Raji (cell line): ENCODE results near the gene TMEM33.

Experiments used
- POLR2A ChIP-seq: IDR thresholded peaks from 2 replicates; pipeline ENCODE4 v1.6.1; 2011; ENCODE audit warnings: low read depth, low read length, control low read depth; ENCODE audit not compliant: insufficient read depth

The TMEM33 gene

DNA sequence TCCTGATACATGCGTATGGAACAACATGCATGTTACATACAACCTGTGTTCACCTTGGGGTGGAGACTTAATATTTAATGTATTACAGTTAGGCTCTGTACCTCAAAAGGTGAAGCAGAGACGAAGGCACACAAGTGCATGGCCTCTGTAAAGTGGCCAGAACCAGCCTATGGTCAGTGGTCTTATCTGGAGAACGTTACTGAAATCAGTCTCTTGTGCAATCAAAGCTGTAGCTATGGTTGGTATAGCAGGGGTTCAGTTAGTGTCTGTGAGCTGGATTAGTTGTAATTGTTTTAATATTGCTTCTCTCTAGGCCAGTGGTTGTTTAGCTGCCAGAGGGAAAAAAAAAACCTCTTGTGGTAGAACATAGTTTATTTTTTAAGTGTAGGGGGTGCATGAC, 2.2 kb upstream of the TMEM33 start:
- no peak for TF ChIP-seq POLR2A

DNA sequence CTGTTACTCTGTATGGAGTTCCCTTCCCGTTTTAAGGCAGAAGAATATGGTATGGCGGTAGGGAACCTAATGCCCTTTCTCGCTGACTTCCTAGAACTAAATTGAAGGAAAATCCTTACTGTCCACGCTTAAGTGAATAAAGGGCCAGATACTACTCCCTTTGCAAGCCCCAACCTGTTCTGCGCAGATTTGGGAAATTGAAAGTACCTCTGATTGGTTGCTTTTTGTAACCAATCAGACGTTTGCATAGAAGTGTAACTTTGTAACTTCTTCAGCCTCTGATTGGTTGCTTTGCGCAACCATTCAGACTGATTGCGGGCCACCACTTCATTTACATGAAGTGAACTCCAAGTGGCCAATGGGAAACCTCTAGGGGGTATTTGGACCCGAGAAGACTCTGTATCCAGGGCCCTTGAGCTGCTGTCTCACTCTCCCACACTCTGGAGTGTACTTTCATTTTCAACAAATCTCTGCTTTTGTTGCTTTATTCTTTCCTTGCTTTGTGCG, 1.2 kb upstream of the TMEM33 start:
- TF ChIP-seq POLR2A: no peak

DNA sequence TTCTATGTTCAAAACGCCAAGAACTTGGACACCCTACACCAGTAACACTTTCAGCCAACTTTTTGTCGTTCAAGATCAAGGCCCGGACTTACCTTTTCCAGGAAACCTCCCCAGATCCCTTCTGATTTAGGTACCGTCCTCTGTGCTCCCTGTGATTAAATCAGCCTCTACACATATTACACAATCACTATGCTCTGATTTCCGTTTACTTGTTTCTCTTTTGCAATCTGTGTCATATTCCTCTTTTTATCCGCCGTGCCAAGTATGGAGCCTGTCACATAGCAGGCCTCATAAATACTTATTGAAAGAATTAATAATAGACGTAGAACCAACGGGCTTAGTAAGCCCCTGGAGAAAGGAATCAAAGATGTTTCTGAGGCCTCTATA, 722 bp upstream of the TMEM33 start:
- no peak for TF ChIP-seq POLR2A

DNA sequence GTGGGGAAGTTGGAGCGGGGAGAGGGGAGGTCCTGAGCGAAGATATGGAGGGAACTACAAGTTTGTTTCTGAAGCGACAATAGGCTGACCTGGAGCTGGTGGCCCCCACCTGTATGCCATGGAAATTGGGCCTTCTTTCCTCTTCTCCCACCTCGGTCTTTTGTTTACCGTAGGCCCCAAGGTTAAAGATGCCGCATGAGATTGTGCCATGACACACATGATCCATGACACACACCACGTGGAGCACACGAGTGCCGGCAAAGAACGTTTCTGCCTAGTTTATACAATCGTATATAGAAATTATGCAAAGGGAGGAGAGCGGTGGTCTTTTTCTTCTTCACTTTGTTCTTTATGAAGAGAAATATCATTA, 408 bp downstream of the TMEM33 start:
- TF ChIP-seq POLR2A: no peak

DNA sequence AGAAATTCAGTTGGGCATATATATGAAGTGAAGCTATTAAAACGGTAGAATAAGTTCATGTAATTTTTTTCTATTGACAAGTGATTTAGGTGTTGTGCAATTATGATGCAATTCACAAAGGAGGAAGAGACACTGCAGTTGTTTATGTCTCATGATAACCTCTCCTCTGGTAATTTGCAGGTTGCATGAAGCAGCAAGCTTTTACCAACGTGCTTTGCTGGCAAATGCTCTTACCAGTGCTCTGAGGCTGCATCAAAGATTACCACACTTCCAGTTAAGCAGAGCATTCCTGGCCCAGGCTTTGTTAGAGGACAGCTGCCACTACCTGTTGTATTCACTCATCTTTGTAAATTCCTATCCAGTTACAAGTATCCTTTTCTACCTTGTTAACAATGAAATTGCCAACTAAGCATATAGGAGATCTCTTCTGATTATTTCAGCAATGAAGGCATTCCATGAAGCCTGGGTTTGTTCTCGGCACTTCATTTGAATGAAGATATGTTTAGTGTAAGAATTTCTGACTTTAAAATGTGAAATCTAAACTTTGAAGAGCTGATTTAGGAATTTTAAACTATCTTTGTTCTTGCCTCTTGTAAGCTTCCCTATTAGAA, 3.9 kb downstream of the TMEM33 start:
- TF ChIP-seq POLR2A: no peak

DNA sequence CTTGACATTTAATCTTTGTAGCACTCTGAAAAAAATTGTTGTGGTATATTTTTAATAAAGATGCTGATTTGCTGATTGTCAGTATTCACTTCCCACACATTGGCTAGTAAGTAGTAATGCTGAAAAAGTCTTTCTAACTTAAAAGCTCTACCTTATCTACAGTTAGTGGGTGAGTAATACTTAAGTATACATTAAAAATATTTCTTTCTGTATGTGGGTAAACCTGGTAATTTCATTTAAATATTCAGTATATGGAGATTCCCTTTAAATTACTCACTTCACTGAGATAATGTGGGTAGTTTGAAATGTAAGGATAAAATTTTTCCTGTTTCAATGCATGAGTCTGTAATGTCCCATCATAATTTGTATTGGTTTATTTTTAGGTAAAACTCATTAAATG, 5.6 kb downstream of the TMEM33 start:
- TF ChIP-seq POLR2A: no peak

DNA sequence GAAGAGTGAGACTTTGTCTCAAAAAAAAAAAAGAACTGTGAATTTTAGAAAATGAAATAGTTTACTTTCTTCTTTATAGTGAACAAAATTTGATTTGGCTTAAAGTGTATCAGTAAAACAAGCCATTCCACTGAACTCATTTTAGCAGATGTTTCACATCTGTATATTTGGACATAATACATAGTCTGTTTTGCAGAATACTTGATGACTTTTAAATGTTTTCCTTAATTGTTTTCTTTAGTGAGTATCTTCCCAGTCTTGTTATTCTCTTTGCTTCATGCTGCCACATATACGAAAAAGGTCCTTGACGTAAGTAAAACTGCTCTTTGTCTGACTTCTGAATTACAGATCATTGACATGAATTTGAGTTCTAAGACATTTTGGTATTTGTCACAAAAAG, 8.3 kb downstream of the TMEM33 start:
- no peak for TF ChIP-seq POLR2A

DNA sequence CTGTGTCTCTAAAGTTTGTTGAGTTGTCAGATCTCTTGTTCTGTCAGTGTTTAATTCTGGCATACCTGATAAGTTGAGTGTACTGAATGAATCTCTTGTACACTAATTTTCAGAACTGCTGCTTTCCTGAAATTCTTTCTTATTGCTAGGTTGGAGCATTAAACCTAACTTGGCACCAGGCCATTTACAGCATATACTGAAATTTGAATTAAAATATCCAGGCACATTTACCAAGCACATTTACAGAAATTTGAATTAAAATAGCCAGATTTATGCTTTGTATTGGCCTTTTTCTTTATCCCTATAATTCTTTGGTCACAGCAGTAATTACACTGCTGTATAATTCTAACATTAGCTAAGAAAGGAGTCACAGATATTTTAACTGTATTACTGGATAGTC, 8.9 kb downstream of the TMEM33 start:
- no peak for TF ChIP-seq POLR2A

DNA sequence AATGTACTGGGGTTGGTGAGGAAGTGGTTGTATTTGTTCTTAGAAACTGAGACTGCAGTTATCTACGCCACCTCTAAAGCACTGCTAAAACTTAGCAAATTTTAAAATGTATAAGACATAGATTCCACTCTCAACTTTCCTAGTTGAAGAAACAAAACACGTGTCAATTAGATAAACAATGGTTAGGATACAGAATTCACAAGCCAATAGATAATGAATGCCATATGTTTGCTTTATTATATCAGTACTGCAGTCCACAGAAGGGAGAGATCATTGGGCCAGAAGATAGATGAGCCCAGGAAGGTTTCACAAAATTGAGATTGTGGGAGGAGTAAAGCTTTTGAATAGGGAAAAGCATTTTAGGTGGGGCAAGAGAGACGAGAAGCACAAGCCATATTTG, 14.3 kb downstream of the TMEM33 start:
- TF ChIP-seq POLR2A: no peak

DNA sequence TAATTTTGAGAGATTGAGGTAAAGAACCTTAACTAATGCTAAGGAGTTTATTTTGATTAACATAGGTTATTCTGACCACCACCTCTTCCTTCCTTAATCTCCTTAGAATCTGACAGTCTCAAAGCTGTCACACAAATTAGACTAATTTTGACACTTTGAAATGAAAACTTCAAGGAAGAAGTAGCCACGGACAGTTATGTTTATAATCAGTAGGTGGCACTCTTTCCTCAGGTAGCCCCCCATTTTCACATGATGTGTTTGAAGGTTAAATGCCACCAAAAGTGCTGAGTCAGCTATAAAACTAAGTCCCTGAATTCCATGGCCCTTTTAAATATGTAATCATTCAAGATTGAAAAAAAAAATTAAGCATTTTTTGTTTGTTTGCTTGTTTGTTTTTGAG, 22.4 kb downstream of the TMEM33 start:
- no peak for TF ChIP-seq POLR2A

DNA sequence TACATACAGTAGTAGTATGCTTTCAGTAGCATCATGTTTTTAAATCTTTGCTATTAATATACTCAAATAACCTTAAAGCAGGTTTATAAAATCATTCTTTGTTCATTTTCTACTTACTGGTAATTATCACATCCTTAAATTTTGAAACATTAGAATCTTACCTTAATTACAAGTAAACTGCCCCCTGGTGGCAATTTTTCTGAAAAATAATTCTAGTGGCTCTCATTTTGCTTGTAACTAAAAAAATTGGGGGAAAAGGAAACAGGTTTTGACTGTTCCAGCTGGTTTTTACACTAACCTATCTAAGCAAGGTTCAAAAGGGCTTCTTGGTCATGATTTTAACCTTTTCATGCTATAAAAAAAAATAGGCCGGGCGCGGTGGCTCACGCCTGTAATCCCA, 27.9 kb downstream of the TMEM33 start:
- TF ChIP-seq POLR2A: no peak

DNA sequence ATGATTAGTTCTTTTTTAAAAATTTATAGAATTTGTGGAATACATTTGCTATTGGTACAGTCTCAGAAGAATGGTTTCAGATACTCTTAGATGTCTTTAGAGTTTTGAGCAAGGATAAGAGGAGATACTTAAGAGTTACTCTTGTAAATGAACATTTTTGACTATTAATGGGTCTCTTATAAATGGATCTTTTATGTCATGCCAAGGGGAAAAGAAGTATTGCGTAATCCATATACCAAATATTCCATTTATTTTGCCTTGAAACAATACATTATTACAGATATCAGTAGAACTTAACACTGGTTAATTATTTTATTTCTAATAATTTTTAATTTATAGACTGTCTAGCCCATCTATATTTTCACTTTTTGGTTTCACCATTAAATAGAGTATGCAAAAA, 29.2 kb downstream of the TMEM33 start:
- no peak for TF ChIP-seq POLR2A

DNA sequence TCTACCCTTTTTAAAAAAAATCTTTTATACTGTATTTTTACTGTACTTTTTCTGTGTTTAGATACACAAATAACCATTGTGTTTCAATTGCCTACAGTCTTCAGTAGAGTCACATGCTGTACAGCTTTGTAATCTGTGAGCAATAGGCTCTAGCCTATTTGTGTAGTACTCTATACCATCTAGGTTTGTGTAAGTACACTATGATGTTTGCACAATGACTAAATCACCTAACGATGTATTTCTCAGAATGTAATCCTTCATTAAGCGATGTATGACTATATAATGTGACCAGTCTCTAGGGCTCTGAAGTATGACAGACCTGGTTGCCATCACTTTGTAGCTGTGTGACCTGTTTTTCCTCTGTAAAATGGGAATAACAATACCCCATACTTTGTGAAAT, 32.2 kb downstream of the TMEM33 start:
- TF ChIP-seq POLR2A: no peak

DNA sequence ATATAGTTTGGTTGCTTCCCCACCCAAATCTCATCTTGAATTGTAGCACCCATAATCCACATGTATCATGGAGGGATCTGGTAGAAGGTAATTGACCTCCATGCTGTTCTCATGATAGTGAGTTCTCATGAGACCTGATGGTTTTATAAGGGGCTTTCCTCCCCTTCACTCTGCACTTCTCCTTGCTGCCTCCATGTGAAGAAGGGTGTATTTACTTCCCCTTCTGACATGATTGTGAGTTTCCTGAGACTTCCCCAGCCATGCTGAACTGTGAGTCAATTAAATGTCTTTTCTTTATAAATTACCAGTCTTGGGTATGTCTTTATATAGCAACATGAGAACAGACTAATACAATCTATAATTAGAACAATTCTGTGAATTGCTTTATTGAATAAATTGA, 34.4 kb downstream of the TMEM33 start:
- no peak for TF ChIP-seq POLR2A

DNA sequence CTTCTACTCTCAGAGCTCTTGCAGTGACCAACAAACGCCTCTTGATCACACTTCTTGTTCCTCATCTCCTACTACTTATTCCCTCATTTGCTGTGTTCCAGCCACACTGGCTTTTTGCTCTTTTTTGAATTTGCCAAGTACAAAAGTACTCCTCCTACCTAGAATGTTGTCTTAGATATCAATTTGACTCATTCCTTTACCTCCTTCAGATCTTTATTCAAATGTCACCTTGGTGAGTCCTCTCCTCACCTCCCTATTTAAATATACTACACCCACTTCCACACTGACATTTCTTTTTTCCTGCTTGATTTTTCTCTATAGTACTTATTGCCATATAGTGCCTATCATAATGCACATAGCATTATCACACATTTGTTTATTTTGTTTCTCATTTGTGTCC, 40.1 kb downstream of the TMEM33 start:
- TF ChIP-seq POLR2A: no peak

DNA sequence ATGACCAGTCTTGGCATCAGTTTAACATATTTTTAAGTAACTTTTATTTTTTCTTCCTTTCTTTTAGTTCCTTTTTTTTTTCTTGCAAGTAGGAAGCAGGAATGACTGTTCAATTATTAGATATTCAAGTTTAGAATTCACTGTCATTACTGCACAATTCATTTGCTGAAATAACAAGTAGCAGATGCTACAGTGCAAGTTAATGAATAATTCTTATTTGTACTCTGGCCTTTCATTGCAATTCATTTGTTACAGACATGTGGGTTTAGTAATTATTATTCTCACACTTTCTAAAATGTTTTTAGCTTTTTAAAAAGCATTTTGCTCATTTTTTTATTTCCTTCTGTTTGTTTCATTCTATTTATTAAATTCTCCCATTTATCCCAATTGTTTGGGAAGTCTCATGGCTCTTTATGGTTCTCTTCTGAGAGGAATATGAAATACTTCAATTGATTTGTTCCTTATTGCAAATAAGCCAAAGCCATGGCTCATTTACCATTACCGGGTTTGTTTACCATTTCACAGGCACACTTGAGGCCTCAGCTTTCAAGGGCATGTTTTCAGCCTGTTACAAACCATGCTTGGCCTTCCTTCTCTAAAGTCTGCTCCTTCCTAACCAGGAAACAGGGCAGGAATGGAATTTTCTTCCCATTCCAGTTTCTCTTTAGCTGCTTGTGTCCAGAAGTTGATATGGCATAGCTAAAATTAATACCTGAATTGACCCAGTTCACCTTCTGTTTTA, 41.7 kb downstream of the TMEM33 start:
- no peak for TF ChIP-seq POLR2A

DNA sequence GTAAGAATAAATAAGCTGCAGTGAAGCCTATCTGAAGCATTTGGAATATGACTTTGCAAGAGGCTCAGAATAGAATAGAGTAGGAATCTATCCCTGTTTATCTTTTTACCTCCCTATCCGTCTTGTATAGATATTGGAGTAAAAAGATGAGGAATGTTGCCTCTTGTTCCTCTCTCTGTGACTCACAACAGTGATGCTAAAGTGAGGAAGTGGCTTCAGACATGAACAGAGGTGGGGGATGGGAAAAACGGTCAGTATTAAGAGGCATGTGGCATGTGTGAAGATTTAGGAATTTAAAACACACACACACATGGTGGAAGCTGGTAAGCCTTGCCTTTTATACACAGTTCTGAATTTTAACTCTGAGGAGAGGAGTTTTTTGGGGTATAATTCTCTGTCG, 42.5 kb downstream of the TMEM33 start:
- no peak for TF ChIP-seq POLR2A

DNA sequence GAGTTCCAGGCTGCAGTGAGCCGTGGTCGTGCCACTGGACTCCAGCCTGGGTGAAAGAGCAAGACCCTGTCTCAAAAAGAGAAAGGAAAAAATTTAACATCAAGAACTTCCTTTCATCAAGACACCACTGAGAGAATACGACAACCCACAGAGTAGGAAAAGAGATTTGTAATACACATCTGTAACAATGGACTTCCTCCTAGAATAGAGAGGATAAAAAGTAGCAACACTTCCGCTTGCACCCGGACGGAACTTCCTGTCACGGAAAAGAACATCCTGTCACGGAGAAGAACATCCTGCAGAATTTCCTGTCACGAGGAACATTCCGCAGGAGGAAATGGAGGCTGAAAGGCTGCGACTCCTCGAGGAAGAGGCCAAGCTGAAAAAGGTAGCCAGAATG, 46.2 kb downstream of the TMEM33 start, which contains the start of gene DCAF4L1:
DCAF4L1 (plus strand) TSS at position 301 of the 400 bp plus-strand sequence; CDS start at position 338, 37 bp downstream.
- no peak for TF ChIP-seq POLR2A

DNA sequence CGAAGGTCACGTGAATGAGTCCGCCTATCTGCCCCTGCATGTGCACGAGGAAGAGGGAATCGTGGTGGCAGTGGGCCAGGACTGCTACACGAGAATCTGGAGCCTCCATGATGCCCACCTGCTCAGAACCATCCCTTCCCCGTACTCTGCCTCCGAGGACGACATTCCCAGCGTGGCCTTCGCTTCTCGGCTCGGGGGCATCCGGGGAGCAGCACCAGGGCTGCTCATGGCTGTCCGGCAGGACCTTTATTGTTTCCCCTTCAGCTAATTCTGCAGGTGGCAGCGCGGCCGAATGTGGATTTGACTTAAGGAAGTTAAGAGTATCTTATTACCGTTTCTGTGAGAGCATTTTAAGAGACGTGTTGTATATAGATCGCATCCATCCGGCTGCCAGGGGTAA, 47.5 kb downstream of the TMEM33 start:
- no peak for TF ChIP-seq POLR2A
